HAP-1 (cell line): Measurements from ENCODE around the gene TRPM2.

ENCODE experiments used
- DNase-seq, 2 experiments: peaks; one replicate each; pipeline ENCODE4 v3.0.0-alpha.2; 2016 to 2020; ENCODE audit warnings: low spot score in 2 of 2
- H3K27me3 ChIP-seq: fragments of 250-450 bp; sonication (Bioruptor Pico); 2 replicates; pipeline ENCODE4 v1.5.1; 2020; ENCODE audit warnings: low read depth, mild to moderate bottlenecking, moderate library complexity
- H3K36me3 ChIP-seq: fragments of 250-450 bp; sonication (Bioruptor Pico); replicated peaks from 2 replicates; pipeline ENCODE4 v1.5.1; 2020; ENCODE audit warnings: mild to moderate bottlenecking
- H3K4me1 ChIP-seq: fragments of 250-450 bp; sonication (Bioruptor Pico); 2 replicates; pipeline ENCODE4 v1.5.1; 2020; ENCODE audit warnings: mild to moderate bottlenecking
- H3K4me3 ChIP-seq: fragments of 250-450 bp; sonication (Bioruptor Pico); 2 replicates; pipeline ENCODE4 v1.5.1; 2020; ENCODE audit warnings: mild to moderate bottlenecking, moderate library complexity
- H3K9me3 ChIP-seq: fragments of 250-450 bp; sonication (Bioruptor Pico); 2 replicates; pipeline ENCODE4 v1.5.1; 2020; ENCODE audit warnings: mild to moderate bottlenecking, moderate library complexity
- in situ Hi-C: fragments of 300-500 bp; cut with MboI; formaldehyde crosslinking; loops from 3 replicates; pipeline ENCODE4 v1.14.3; 2020; ENCODE audit warnings: low sequenced_read_pairs, inconsistent platforms, mixed read lengths

The TRPM2 gene

DNA sequence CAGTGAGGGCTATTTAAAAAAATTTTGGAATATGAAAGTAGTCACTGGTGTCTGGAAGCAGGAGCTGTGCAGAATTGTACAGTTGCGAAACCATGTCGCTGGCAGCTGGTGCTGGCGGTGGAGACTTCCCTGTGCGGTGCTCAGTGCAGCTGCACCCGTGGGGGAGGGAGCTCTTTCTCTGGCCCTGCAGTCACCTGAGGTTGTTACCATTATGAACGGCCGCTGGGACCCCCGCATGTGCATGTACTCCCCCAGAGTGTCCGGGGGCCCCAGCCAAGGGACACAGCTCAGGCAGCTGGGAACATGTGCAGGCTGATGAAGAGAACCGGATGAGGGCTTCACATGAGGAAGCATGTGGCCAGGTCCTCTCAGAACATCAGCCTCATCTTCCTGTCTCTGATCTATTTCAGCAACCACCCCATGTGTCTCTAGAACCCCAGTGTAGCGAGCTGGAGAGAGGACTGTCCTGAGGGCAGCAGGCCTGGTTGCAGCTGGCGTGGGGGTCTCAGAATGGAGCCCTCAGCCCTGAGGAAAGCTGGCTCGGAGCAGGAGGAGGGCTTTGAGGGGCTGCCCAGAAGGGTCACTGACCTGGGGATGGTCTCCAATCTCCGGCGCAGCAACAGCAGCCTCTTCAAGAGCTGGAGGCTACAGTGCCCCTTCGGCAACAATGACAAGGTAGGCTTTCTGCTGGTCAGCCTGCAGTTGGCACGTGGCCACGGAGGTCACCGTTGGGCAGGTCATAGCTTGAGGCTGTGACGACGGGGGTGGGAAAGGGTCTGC is at the start of gene TRPM2:
Gene TRPM2, plus strand, starts transcription at position 431 of the 780 bp plus-strand sequence. Its CDS starts 80 bp downstream, at position 511.
- peaks cover 10% of the 10 kb centered on the region; the same call in 1 of the 2 replicates for H3K27me3 ChIP-seq
- H3K4me3 ChIP-seq = no peak within 1 kb of the TSS
- DNase-seq = no peak
- in situ Hi-C loops = loop anchor here (10.0 kb wide), 1 partner anchor 371 kb away; no protein-coding TSS in a partner anchor
- H3K4me1 ChIP-seq = no peaks in the 10 kb centered on the region
- H3K9me3 ChIP-seq = no peaks in the 10 kb centered on the region
- no peaks in the 10 kb centered on the region for H3K36me3 ChIP-seq

DNA sequence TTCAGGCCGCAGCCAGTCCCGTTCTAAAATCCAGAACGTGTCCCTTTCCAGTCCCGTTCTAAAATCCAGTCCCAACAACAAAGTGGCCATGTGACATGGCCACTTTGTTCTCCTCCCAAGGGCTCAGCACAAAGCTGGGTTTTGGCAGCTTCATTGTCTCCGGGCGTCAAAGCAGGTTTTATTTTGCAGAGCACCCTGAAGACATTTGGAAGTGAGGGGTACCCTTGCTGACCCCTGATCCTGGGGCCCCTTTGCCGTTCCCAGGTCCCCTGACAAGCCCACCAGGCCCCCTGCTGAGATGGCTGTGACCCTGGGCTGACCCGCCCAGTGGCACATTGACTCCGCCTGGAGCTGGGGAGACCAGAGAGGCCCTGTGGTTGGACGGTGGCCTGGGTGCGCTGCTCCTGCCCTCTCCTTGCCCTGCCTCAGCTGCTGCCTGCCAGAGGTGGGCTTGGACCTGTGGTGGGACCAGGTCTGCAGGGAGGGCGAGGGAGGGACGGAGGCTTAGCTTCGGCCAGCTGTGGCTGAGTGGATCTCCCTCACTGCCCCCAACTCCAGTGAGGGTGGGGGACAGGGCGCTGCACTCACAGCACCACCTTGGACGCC is 49.3 kb upstream of the TRPM2 start:
- in situ Hi-C loops = no loop called here
- Histone ChIP-seq H3K27me3 (no peaks in the 10 kb centered on the region), H3K9me3 (no peaks in the 10 kb centered on the region), H3K4me3 (no peak overlapping the region), H3K4me1 (peaks cover 4% of the 10 kb centered on the region), H3K36me3 (peaks cover 4% of the 10 kb centered on the region; the same call in 1 of the 2 replicates)
- DNase-seq = no peak

DNA sequence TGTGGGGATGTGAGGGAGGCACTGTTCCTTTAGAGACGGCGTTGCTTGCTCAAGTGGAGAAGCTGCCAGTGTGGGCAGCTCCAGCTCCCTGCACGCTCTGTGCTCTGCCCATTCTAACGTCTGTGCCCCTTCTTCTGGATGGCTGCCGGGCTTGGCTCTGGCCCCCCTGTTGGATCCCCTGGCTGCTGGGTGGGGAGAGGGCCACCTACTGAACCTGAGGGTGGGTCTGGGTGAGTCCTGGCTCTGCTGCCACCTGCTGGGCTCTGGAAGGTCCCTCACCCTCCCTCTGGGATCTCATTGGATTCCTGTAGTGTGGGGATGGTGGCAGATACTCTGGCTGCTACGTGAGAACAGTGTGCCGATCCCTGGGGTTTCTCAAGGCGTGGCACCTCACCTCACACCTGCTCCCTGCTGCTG is 48.5 kb upstream of the TRPM2 start:
- Histone ChIP-seq H3K27me3 (no peaks in the 10 kb centered on the region), H3K36me3 (peaks cover 4% of the 10 kb centered on the region), H3K9me3 (no peaks in the 10 kb centered on the region), H3K4me1 (no peaks in the 10 kb centered on the region), H3K4me3 (no peak overlapping the region)
- DNase-seq = peak; percentile 45 to 78
- in situ Hi-C loops = no loop called here

DNA sequence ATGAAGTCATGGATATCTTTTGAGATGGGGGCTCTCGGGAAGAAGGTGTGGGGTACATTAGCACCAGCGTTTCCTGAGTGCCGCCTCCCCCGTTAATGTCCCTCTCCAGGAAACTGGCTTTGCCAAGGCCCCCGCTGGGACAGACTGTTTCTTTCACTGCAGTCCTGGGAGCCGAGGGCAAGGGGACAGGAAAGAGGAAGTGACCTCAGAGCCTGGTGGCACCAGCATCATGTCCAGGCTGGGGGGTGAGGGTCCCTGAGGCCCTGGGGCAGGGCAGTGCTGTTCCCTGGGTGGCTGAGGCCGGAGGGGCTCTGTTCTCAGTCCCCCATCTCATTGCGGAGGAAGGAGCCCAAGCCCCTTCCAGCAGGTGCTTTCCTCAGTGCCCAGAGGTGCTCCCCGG is 47.7 kb upstream of the TRPM2 start:
- in situ Hi-C loops = no loop called here
- Histone ChIP-seq H3K36me3 (peaks cover 4% of the 10 kb centered on the region), H3K4me1 (no peaks in the 10 kb centered on the region)

DNA sequence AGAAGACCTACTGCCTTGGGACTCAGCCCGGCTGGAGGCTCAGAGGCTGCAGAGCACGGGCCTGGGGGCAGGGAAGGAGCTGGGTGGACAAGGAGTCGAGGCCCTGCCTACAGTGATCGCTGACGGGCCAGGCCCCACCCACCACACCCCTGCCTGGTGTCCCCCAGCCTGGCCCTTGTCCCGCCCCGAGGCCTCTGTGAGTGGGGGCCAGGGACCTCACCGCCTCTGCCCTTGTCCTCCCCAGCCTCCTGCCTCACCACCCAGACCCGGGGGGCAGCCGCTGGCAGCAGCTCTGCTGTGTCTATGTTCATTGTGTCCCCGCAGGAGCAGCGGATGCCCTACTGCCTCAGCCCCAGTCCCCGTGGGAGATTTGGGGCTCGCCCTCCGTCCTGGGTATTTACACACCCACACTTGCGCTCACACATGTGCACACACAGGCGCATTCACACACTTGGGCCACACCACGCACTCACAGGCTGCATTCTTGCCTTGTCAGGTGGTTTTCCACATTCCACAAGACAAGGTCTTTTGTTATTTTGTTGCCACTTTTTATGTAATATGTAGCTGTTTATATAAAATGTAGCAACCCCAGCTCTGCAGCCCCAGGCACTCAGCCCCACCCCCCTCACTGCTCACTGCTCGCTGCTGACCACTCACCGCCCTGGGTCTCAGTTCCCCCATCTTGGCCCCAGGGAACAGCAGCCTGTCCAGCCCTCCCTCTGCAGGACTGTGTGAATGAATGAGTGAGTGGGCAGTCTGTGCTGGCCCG is 46.3 kb upstream of the TRPM2 start:
- in situ Hi-C loops = no loop called here
- no peaks in the 10 kb centered on the region for H3K4me1 ChIP-seq
- H3K27me3 ChIP-seq = no peaks in the 10 kb centered on the region
- H3K36me3 ChIP-seq = peaks cover 11% of the 10 kb centered on the region
- H3K9me3 ChIP-seq = no peaks in the 10 kb centered on the region
- H3K4me3 ChIP-seq = no peak overlapping the region
- DNase-seq = no peak

More for the DNA sequence above, 47.7 kb upstream of the TRPM2 start:
- H3K27me3 ChIP-seq = no peaks in the 10 kb centered on the region
- no peaks in the 10 kb centered on the region for H3K9me3 ChIP-seq
- H3K4me3 ChIP-seq = no peak overlapping the region
- no peak for DNase-seq

DNA sequence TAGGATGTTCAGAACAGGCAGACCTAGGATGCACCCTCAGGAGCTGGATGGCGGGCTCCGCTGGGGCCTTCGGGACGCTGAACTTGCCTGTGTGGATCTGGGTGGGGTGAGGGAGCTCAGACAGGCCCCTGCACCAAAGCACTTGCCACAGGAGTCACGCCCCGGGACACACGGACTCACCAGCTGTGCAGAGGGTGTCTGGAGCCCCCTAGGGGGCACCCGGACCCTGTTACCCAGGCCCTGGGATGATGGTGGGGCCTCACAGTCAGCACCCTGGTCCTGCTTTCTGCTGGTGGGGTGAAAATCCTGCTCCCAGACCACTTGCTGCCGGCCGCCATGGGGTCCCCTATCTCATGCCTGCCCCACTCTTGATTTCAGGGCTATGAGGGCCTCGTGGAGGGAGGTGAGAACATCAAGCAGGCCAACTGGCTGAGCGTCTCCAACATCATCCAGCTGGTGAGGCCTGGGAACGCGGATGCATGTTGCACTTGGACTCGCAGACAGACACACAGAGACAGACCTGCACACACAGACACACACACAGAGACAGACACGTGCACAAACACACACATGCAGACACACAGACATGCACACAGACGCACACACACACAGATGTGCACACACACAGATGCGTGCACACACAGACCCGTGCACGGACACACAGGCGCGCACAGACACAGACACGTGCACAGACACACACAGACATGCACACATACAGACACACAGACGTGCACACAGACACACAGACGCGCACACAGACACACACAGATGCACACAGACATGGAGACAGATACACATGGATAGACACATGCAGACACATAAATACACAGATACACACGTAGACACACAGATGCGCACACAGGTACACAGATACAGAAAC is 42.6 kb upstream of the TRPM2 start:
- no peak for DNase-seq
- Histone ChIP-seq H3K4me1 (no peaks in the 10 kb centered on the region), H3K4me3 (no peak overlapping the region), H3K27me3 (no peaks in the 10 kb centered on the region), H3K9me3 (no peaks in the 10 kb centered on the region), H3K36me3 (peaks cover 11% of the 10 kb centered on the region)
- in situ Hi-C loops = no loop called here

DNA sequence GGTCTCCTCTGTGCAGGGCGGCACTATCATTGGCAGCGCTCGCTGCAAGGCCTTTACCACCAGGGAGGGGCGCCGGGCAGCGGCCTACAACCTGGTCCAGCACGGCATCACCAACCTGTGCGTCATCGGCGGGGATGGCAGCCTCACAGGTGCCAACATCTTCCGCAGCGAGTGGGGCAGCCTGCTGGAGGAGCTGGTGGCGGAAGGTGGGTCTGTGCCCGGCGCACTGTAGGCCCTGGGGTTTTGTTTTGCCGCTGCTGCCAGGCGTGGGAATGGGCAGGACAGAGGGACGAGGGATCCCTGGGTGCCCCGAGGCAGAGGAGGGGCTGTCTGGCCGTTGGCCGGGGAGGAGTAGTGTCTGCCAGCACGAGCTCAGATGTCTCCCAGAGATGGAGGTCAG is 41.3 kb upstream of the TRPM2 start:
- no peaks in the 10 kb centered on the region for H3K27me3 ChIP-seq
- no peak overlapping the region for H3K4me3 ChIP-seq
- peaks cover 12% of the 10 kb centered on the region for H3K36me3 ChIP-seq
- H3K4me1 ChIP-seq = no peaks in the 10 kb centered on the region
- in situ Hi-C loops = no loop called here
- no peak for DNase-seq
- H3K9me3 ChIP-seq = no peaks in the 10 kb centered on the region

DNA sequence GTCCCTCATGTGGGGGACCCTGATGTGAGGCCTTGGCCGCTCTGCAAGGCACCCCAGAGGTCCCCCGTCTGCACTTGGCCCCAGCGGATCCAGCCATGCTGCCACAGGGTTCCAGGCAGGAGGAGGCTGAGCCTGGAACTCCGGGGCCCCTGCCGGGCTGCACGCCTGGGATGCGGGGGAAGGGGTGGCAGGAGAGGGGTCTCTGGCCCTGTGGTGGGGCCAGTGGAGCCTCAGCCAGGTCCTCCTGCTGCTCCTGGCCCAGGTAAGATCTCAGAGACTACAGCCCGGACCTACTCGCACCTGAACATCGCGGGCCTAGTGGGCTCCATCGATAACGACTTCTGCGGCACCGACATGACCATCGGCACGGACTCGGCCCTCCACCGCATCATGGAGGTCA is 40.7 kb upstream of the TRPM2 start:
- no peaks in the 10 kb centered on the region for H3K27me3 ChIP-seq
- no peaks in the 10 kb centered on the region for H3K9me3 ChIP-seq
- H3K4me1 ChIP-seq = no peaks in the 10 kb centered on the region
- in situ Hi-C loops = no loop called here
- peaks cover 10% of the 10 kb centered on the region for H3K36me3 ChIP-seq
- DNase-seq = no peak
- H3K4me3 ChIP-seq = no peak overlapping the region

DNA sequence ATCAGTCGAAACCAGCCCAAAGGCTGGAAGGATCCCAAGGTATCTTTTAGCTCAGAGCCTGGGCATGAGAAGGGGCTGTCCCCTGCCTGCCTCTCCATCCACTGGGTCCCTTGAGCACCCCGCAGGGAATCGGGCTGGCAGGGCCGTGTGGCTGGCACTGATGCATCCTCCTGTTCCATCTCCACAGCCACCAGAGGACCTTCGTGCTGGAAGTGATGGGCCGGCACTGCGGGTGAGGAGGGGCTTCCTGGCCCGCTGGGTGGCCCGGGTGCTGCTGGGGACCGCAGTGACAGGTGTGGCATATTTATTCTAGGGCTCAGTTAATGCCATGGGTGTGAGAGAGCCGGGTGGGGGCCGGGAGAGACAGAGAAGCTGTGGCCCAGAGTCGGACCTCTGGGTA is 40.0 kb upstream of the TRPM2 start:
- H3K4me3 ChIP-seq = no peak overlapping the region
- DNase-seq = no peak
- H3K36me3 ChIP-seq = peaks cover 10% of the 10 kb centered on the region
- no peaks in the 10 kb centered on the region for H3K4me1 ChIP-seq
- in situ Hi-C loops = no loop called here
- no peaks in the 10 kb centered on the region for H3K9me3 ChIP-seq
- H3K27me3 ChIP-seq = no peaks in the 10 kb centered on the region

DNA sequence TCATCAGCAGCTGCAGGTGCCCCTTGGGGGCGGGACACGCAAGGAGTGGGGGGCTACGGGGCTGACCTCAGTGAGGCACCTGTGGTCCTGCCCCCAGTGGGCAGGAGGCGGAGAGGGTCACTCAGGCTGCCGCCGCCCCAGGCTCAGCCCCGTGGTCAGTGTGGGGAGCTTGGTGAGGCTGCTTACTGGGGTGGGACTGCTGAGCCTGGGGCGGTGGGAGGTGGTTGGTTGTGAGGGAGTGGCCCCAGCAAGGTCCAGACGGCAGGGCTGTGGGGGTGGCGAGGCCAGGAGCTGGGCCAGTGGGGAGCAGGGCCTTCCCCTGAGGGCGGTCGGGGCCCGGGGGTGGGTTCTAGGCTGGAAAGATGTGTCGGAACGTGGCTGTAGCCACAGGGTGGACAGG is 39.3 kb upstream of the TRPM2 start:
- in situ Hi-C loops = no loop called here
- Histone ChIP-seq H3K27me3 (no peaks in the 10 kb centered on the region), H3K36me3 (peaks cover 10% of the 10 kb centered on the region), H3K4me1 (no peaks in the 10 kb centered on the region), H3K4me3 (no peak overlapping the region), H3K9me3 (no peaks in the 10 kb centered on the region)
- no peak for DNase-seq

DNA sequence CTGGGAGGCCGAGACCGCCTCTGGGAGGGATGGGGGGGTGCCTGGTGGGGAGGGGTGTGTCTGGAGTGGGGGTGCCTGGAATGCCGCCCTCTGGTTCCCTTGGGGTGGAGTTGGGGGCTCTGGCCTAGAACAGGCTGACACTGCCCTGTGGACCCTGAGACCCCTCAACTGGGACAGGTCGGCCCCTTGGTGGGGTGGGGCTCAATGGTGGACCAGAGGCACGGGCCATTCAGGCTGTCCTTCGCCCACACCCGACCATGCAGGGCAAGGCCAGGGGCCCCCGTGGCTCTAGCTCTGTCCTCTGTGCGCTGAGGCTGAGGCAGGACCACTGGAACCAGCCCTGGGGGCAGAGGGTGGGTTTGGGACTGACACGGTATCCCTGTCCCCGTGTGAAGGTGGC is 38.9 kb upstream of the TRPM2 start:
- H3K36me3 ChIP-seq = peaks cover 10% of the 10 kb centered on the region
- H3K27me3 ChIP-seq = no peaks in the 10 kb centered on the region
- in situ Hi-C loops = no loop called here
- no peak for DNase-seq
- H3K9me3 ChIP-seq = no peaks in the 10 kb centered on the region
- no peak overlapping the region for H3K4me3 ChIP-seq
- no peaks in the 10 kb centered on the region for H3K4me1 ChIP-seq

DNA sequence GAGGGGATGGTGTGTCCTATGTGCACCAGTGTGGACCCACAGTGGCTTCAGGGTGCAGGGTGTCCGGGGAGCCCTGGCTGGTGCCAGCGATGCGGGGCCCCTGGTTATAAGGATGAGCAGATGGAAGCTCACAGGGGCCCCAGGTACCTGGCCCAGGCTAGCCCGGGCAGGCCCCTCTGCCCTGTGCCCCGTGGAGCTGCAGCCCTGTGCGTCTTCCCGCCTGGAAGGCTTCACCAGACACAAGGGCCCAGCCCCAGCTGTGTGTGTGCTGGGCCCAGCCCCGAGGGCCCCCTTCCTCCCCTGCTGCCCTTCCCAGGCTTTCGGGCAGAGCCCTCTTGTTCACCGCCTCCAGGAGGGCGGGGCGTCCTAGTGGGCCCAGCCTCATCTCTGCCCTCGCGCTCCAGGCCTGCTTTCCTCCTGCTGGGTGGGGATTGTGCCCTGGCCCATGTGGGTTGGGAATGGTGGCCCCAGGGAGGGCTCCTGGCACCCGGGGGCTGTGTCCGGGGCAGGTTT is 37.7 kb upstream of the TRPM2 start:
- no peaks in the 10 kb centered on the region for H3K9me3 ChIP-seq
- in situ Hi-C loops = no loop called here
- no peaks in the 10 kb centered on the region for H3K4me1 ChIP-seq
- peaks cover 9% of the 10 kb centered on the region for H3K36me3 ChIP-seq
- DNase-seq = no peak
- H3K4me3 ChIP-seq = no peak overlapping the region
- H3K27me3 ChIP-seq = no peaks in the 10 kb centered on the region

DNA sequence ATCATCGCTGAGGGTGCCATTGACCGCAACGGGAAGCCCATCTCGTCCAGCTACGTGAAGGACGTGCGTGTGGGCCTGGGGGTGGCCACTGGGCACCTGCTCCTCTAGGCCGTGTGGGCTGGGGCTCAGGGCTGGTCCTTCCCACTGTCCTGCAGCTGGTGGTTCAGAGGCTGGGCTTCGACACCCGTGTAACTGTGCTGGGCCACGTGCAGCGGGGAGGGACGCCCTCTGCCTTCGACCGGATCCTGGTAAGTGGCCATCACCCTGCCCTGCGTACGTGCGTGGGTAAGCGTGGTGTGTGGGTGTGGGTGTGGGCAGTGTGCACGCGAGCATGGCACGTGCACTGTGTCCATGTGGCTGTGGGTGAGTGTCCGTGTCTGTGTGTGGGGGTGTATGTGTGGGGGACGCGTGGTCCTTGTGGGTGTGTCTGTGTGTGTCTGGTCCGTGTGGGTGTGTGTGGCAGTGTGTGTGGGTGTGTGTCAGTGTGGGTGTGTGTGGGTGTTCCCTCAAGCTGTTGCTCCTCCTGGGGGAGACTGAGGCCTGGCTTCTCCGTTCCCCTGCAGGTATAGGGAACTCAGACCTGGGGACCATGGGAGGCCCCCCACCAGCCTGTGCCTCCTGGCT is 37.0 kb upstream of the TRPM2 start:
- in situ Hi-C loops = no loop called here
- Histone ChIP-seq H3K4me3 (no peak overlapping the region), H3K9me3 (no peaks in the 10 kb centered on the region), H3K36me3 (peaks cover 3% of the 10 kb centered on the region), H3K4me1 (no peaks in the 10 kb centered on the region), H3K27me3 (no peaks in the 10 kb centered on the region)
- DNase-seq = no peak
